Measurements from ENCODE around the gene SLC25A45. TPM values are rescaled to one million over a fixed set of nuclear protein-coding genes. Genes with fewer than 3 reads are reported as not detected.

SLC25A45 gene
- total RNA-seq, 2 experiments from 2014 or later, result 12.8 to 14.4 TPM

DNA sequence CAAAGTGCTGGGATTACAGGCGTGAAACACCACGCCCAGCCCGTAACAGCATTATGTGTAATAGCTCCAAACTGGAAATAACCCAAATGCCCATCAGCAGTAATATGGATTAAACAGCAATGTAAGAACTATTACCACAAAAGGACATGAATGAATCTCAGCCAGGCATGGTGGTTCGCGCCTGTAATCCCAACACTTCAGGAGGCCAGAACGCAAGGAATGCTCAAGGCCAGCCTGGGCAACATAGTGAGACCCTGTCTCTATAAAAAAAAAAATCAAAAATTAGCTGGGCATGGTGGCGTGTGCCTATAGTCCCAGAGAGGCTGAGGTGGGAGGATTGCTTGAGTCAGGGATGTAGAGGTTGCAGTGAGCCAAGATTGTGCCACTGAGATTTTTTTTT, 51.9 kb downstream of the SLC25A45 start:
- TF ChIP-seq, protein P1, sequence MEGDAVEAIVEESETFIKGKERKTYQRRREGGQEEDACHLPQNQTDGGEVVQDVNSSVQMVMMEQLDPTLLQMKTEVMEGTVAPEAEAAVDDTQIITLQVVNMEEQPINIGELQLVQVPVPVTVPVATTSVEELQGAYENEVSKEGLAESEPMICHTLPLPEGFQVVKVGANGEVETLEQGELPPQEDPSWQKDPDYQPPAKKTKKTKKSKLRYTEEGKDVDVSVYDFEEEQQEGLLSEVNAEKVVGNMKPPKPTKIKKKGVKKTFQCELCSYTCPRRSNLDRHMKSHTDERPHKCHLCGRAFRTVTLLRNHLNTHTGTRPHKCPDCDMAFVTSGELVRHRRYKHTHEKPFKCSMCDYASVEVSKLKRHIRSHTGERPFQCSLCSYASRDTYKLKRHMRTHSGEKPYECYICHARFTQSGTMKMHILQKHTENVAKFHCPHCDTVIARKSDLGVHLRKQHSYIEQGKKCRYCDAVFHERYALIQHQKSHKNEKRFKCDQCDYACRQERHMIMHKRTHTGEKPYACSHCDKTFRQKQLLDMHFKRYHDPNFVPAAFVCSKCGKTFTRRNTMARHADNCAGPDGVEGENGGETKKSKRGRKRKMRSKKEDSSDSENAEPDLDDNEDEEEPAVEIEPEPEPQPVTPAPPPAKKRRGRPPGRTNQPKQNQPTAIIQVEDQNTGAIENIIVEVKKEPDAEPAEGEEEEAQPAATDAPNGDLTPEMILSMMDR (IDR thresholded peaks at IDR 0.05), result no peak
- no peak overlapping the region for H3K4me3 Mint-ChIP-seq
- peaks cover 4% of the 10 kb centered on the region for H3K36me3 Mint-ChIP-seq (ENCODE audit: low read depth)
- H3K4me1 Mint-ChIP-seq (ENCODE audit: low read depth), result peaks cover 18% of the 10 kb centered on the region
- CTCF ChIA-PET, result interaction anchor here (0.5 to 11.7 kb wide), 40 partner anchors 8 to 332 kb away, joined by 3 to 265 read pairs (median 6); partner anchors contain the start of genes CAPN1, CDC42EP2, FRMD8 and POLA2
- intact Hi-C loops (cut with micrococcal nuclease), result no loop called here
- ATAC-seq (no peak), DNase-seq (no peak)
- H3K27me3 Mint-ChIP-seq, result no peaks in the 10 kb centered on the region
- H3K27ac Mint-ChIP-seq, result no peak overlapping the region
- POLR2A ChIA-PET, result interaction anchor here (0.6 to 1.7 kb wide), 4 partner anchors 18 to 169 kb away, joined by 3 to 5 read pairs (median 4); no protein-coding TSS in a partner anchor
- no peaks in the 10 kb centered on the region for H3K9me3 Mint-ChIP-seq

DNA sequence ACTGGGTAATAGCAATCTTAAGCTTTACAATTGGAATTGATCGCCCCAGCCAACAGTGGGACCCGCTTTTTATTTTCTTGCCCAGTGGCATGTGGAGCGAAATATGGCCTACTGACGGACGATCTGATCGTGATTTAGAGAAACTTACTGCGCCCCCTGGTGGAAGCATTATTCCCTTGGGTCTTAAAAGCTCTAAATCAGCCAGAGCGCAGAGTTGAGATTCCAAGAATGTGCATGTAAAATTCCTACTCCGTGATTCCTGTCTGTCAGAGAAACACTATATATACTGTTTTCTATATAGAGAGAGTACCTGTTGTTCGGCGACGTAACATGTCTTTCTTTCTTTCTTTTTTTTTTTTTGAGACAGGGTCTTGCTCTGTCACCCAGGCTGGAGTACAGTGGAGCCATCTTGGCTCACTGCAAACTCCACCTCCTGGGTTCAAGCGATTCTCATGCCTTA, 52.5 kb downstream of the SLC25A45 start:
- Mint-ChIP-seq H3K27ac (no peak overlapping the region), H3K9me3 (no peaks in the 10 kb centered on the region), H3K4me3 (peak overlapping the region; percentile 3), H3K36me3 (ENCODE audit: low read depth) (peaks cover 2% of the 10 kb centered on the region), H3K4me1 (ENCODE audit: low read depth) (peaks cover 12% of the 10 kb centered on the region), H3K27me3 (no peaks in the 10 kb centered on the region)
- DNase-seq (peak; percentile 97), ATAC-seq (peak; percentile 24)
- intact Hi-C loops (cut with micrococcal nuclease), result no loop called here
- ChIA-PET POLR2A (interaction anchor here (0.6 to 1.7 kb wide), 8 partner anchors 14 to 170 kb away, joined by 3 to 7 read pairs (median 3); no protein-coding TSS in a partner anchor), CTCF (interaction anchor here (0.6 to 11.7 kb wide), 57 partner anchors 9 to 332 kb away, joined by 3 to 265 read pairs (median 5); partner anchors contain the start of genes CAPN1, CDC42EP2, FRMD8 and POLA2)
- TF ChIP-seq, protein P1 (IDR thresholded peaks at IDR 0.05), result peak; percentile 92

DNA sequence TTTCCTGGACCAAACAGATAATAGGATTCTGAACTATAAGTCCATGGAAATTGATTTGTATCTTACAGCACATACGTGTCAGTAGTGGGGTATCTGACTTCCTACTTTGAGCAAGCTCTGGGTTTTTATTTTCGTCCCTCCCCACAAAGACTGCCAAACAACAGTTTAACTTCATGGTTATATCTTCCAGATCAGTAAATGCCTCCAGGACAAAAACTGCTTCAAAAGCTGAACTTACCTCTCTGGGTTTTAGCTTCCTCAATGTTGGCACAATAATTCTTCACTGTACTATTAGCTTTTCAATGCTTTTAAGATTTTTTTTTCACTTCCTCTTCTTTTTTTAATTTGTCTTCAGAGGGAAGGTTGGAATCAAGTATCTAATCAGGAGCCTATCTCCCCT, 53.0 kb downstream of the SLC25A45 start:
- peak overlapping the region; percentile 3 for H3K4me3 Mint-ChIP-seq
- H3K36me3 Mint-ChIP-seq (ENCODE audit: low read depth), result peaks cover 2% of the 10 kb centered on the region
- no peaks in the 10 kb centered on the region for H3K27me3 Mint-ChIP-seq
- intact Hi-C loops (cut with micrococcal nuclease), result no loop called here
- POLR2A ChIA-PET, result interaction anchor here (0.6 to 1.7 kb wide), 9 partner anchors 13 to 171 kb away, joined by 3 to 7 read pairs (median 3); partner anchors contain the start of gene CDC42EP2
- ATAC-seq (no peak), DNase-seq (no peak)
- no peaks in the 10 kb centered on the region for H3K9me3 Mint-ChIP-seq
- CTCF ChIA-PET, result interaction anchor here (0.6 to 11.7 kb wide), 60 partner anchors 9 to 1294 kb away, joined by 3 to 265 read pairs (median 5); partner anchors contain the start of genes CAPN1, CDC42BPG, CDC42EP2 and FRMD8
- H3K4me1 Mint-ChIP-seq (ENCODE audit: low read depth), result peaks cover 7% of the 10 kb centered on the region
- H3K27ac Mint-ChIP-seq, result no peak overlapping the region
- TF ChIP-seq, protein P1 (IDR thresholded peaks at IDR 0.05), result no peak

DNA sequence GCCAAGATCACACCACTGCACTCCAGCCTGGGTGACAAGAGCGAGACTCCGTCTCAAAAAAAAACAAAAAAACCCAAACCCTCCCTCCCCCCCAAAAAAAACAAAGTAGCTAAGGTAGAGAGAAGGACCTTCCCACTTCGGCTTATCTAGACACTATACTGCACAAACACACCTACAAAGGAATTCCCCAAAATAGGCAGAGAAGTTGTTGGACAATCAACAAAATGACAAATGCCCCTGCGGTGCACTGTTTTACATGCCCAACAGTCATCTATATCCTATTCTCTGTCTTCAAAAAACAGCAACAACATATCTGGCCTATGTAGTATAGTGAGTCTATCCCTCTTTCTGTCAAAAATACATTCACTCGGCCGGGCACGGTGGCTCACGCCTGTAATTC, 55.4 kb downstream of the SLC25A45 start:
- intact Hi-C loops (cut with micrococcal nuclease), result no loop called here
- no peaks in the 10 kb centered on the region for H3K9me3 Mint-ChIP-seq
- DNase-seq (no peak), ATAC-seq (no peak)
- H3K27ac Mint-ChIP-seq, result no peak overlapping the region
- CTCF ChIA-PET, result interaction anchor here (0.8 to 11.7 kb wide), 2 partner anchors 16 to 122 kb away, joined by 3 to 265 read pairs; partner anchors contain the start of gene CDC42EP2
- peaks cover 2% of the 10 kb centered on the region for H3K27me3 Mint-ChIP-seq
- POLR2A ChIA-PET, result no interaction called here
- no peak overlapping the region for H3K4me3 Mint-ChIP-seq
- H3K36me3 Mint-ChIP-seq (ENCODE audit: low read depth), result no peaks in the 10 kb centered on the region
- peaks cover 7% of the 10 kb centered on the region for H3K4me1 Mint-ChIP-seq (ENCODE audit: low read depth)
- TF ChIP-seq, protein P1 (IDR thresholded peaks at IDR 0.05), result no peak

DNA sequence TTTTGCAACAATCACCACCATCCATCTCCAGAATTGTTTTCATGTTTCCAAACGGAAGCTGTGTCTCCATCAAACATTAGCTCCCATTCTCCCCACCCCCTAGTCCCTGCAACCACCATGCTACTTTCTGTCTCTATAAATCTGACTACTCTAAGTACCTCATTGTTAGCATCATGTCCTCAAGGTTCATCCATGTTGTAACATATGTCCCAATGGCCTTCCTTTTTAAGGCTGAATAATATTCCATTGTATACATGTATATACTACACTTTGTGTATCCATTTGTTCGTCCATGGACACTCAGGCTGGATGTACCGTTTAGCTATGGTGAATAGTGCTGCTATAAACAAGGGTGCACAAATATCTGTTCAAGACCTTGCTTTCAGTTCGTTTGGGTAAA, 57.0 kb downstream of the SLC25A45 start:
- Mint-ChIP-seq H3K4me3 (no peak overlapping the region), H3K27ac (no peak overlapping the region), H3K4me1 (ENCODE audit: low read depth) (peaks cover 7% of the 10 kb centered on the region), H3K36me3 (ENCODE audit: low read depth) (no peaks in the 10 kb centered on the region), H3K9me3 (no peaks in the 10 kb centered on the region), H3K27me3 (peaks cover 2% of the 10 kb centered on the region)
- POLR2A ChIA-PET, result interaction anchor here (1.1 kb wide), 1 partner anchor 18 kb away, joined by 3 read pairs; no protein-coding TSS in a partner anchor
- TF ChIP-seq, protein P1 (IDR thresholded peaks at IDR 0.05), result no peak
- DNase-seq, result no peak
- intact Hi-C loops (cut with micrococcal nuclease), result no loop called here
- CTCF ChIA-PET, result interaction anchor here (11.7 kb wide), 1 partner anchor 14 kb away, joined by 265 read pairs; the partner anchor contains the start of gene CDC42EP2
- ATAC-seq, result no peak
